HCT116 (cell line): Measurements from ENCODE around the gene CELA3B.

ENCODE experiments used
- ATF3 ChIP-seq: IDR thresholded peaks from 2 replicates; pipeline ENCODE4 v1.6.1; 2012
- CTCF ChIP-seq, 3 experiments: fragments of 200-600 bp in 1 of 3; sonication (generic) in 1 of 3; IDR thresholded peaks in 2 of 3; conservative IDR thresholded peaks in 1 of 3; 2 replicates each; pipeline ENCODE4 v1.5.1; 2012 to 2017; ENCODE audit warnings: low read depth in 2 of 3, low read length in 2 of 3, antibody characterized with exemption in 1 of 3, borderline replicate concordance in 1 of 3, control low read depth in 1 of 3, mild to moderate bottlenecking in 1 of 3, mixed read lengths in 1 of 3, mixed run types in 1 of 3, moderate library complexity in 1 of 3; ENCODE audit not compliant: insufficient read depth in 1 of 3
- EGR1 ChIP-seq: IDR thresholded peaks from 2 replicates; pipeline ENCODE4 v1.6.1; 2012; ENCODE audit warnings: low read depth
- ELF1 ChIP-seq: IDR thresholded peaks from 2 replicates; pipeline ENCODE4 v1.6.1; 2012; ENCODE audit warnings: low read depth, borderline replicate concordance
- EZH2 ChIP-seq: fragments of 200-600 bp; sonication (generic); IDR thresholded peaks from 2 replicates; pipeline ENCODE4 v1.6.1; 2017; ENCODE audit warnings: antibody characterized with exemption, mixed run types
- FOSL1 ChIP-seq: IDR thresholded peaks from 2 replicates; pipeline ENCODE4 v1.6.1; 2012; ENCODE audit warnings: low read depth
- POLR2A ChIP-seq: IDR thresholded peaks from 2 replicates; pipeline ENCODE4 v1.7.0; 2011; ENCODE audit warnings: borderline replicate concordance; ENCODE audit not compliant: insufficient read depth, insufficient read length; ENCODE audit errors: extremely low read depth
- POLR2AphosphoS5 ChIP-seq: IDR thresholded peaks from 2 replicates; pipeline ENCODE4 v1.6.1; 2011; ENCODE audit warnings: mild to moderate bottlenecking, low read depth, low read length, moderate library complexity
- SIN3A ChIP-seq: IDR thresholded peaks from 2 replicates; pipeline ENCODE4 v1.6.1; 2012; ENCODE audit warnings: low read depth
- SP1 ChIP-seq: IDR thresholded peaks from 2 replicates; pipeline ENCODE4 v1.6.1; 2012; ENCODE audit warnings: low read depth
- SRF ChIP-seq: IDR thresholded peaks from 2 replicates; pipeline ENCODE4 v1.6.1; 2012; ENCODE audit warnings: low read depth
- YY1 ChIP-seq: IDR thresholded peaks from 2 replicates; pipeline ENCODE4 v1.6.1; 2011; ENCODE audit warnings: low read length, low read depth, moderate library complexity, mild to moderate bottlenecking; ENCODE audit not compliant: insufficient replicate concordance; ENCODE audit errors: extremely low read depth
- ZNF274 ChIP-seq: fragments of 200-500 bp; sonication (Bioruptor generic); IDR thresholded peaks from 2 replicates; pipeline ENCODE4 v1.6.1; 2014; ENCODE audit warnings: mild to moderate bottlenecking, low read depth, low read length, inconsistent platforms
- TF ChIP-seq, protein P1 (sequence below): IDR thresholded peaks from 2 replicates; pipeline ENCODE4 v1.6.1; 2011; ENCODE audit warnings: mild to moderate bottlenecking, low read length, moderate library complexity; ENCODE audit not compliant: insufficient replicate concordance; ENCODE audit errors: extremely low read depth

- TF ChIP-seq CTCF (IDR thresholded peaks at IDR 0.05 in 2 of 3, conservative IDR thresholded peaks at IDR 0.05 in 1 of 3; ENCODE audit: borderline replicate concordance in 1 of 3, insufficient read depth in 1 of 3, low read depth in 2 of 3, low read length in 2 of 3) = no peak
- no peak for TF ChIP-seq EZH2
- no peak for TF ChIP-seq SIN3A
- TF ChIP-seq ELF1 = no peak
- TF ChIP-seq POLR2A = no peak
- TF ChIP-seq SP1 = no peak
- no peak for TF ChIP-seq ATF3
- TF ChIP-seq, protein P1, sequence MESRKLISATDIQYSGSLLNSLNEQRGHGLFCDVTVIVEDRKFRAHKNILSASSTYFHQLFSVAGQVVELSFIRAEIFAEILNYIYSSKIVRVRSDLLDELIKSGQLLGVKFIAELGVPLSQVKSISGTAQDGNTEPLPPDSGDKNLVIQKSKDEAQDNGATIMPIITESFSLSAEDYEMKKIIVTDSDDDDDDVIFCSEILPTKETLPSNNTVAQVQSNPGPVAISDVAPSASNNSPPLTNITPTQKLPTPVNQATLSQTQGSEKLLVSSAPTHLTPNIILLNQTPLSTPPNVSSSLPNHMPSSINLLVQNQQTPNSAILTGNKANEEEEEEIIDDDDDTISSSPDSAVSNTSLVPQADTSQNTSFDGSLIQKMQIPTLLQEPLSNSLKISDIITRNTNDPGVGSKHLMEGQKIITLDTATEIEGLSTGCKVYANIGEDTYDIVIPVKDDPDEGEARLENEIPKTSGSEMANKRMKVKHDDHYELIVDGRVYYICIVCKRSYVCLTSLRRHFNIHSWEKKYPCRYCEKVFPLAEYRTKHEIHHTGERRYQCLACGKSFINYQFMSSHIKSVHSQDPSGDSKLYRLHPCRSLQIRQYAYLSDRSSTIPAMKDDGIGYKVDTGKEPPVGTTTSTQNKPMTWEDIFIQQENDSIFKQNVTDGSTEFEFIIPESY = no peak
- no peak for TF ChIP-seq POLR2AphosphoS5
- TF ChIP-seq YY1 = no peak
- no peak for TF ChIP-seq ZNF274
- no peak for TF ChIP-seq EGR1
- no peak for TF ChIP-seq SRF
- TF ChIP-seq FOSL1 = no peak
Observed at GRCh38 chr1:22037520-22037919, 60.7 kb downstream of the CELA3B start.
